NCI-H2107 treated with DMSO at 0.1 percent for 48 hours (cell line): ENCODE results near the gene LPP.

Source experiments
- DNase-seq: peaks from one replicate; lab custom pipeline; 2025; ENCODE audit not compliant: unreplicated experiment; lab: John Stamatoyannopoulos, UW

LPP gene

GRCh38 chr3:188295876-188296275, 141.9 kb downstream of the LPP start:
- DNase-seq, result no peak

GRCh38 chr3:188296761-188297612, 143.0 kb downstream of the LPP start:
- DNase-seq, result no peak

- no peak for DNase-seq
Observed at GRCh38 chr3:188298585-188298984, 144.6 kb downstream of the LPP start.

DNA sequence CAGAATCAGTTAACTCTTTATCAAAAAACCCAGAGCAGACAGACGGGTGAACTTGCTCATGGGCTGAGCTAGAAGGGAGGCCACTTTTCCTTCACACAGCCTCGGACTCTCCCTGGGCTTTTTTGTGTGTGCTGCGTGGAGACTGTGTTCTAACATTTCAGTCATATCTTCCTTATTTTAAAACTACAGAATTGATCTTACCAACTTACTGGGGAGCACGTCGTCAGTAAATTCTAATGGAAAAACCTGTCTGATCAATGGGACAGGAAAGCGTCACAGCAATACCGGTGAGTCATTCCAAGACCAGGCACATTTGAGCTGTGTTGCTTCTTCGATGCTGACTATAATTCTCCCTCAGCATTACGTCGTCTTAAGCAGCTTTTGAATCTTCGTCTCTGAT, 145.1 kb downstream of the LPP start:
- DNase-seq, result no peak

- no peak for DNase-seq
Observed at GRCh38 chr3:188299708-188300107, 145.8 kb downstream of the LPP start.

DNA sequence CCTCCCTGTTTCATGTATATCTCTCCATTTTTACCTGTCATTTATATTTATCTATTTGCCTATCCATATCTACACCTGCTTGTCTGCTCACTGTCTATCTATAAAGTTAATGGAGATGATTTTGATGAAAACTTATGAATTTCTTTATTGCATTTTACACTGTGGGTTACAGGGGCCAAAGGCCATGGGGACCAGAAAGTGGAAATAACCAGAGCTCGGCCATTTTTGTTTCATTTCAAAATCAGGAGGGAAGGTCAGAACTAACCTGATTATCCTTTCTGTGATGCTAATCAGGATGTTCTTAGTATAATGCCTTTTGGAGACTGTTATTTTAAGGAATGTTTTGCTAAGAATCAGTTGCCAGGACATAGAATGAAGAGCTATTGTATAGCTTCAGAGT, 147.2 kb downstream of the LPP start:
- DNase-seq, result no peak

DNA sequence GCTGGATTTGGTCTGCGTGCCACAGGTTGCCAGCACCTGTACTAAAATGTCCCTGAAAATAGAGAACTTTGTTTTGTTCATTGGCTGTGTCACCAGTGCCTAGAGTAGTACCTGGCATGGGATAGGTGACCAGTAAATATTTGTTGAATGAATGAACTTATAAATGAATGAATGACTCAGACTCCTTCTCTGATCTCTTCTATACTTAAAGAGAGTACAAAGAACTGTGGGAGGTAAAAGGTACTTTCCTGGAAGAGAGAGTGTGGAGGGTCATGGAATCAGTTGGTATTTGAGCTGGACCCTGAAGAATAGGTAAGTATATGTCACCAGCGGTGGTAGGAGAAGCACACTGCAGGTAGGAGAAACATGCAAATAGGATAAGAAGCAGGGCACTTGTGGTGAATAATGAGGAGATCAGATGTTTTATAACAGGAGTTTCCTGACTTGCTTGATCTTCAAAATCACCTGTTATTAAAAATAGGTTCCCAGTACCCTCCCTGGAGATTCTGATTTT, 149.4 kb downstream of the LPP start:
- no peak for DNase-seq

DNA sequence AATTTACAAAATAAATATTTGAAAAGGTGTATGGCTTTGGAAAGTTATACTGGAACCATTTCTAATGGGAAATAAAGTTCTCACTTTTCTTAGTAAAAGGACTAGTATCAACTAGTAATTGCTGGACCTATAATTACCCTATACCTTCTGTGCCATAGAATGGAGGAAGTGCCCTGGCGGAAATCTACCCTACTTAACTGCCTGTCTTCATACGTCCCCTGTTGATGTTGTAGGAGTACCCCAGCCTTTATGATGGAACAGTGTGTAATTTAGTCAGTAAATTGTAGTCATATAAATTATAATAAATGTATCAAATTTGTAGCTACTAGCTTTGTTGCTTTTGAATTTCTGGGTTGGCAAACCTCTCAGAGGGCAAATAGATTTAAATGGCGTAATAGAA, 149.9 kb downstream of the LPP start:
- no peak for DNase-seq

DNA sequence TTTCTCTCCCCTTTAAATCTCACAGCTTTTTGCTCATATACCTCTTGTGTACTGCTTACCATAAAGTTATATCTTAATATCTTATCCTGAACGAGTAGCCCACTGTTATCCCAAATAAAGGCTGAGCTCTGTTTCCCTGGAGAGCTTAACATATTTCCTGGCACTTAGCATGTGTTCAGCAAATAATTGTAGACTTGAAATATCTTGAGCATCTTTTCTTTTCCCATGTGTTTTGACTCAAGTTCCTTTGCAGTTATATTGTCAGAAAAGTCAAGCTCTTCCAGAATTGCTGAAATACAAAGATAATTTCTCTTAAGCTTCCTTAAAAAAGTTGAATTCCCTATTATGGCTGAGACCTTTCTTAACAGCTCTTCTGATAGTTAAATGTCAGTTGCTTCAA, 150.5 kb downstream of the LPP start:
- DNase-seq, result no peak

DNA sequence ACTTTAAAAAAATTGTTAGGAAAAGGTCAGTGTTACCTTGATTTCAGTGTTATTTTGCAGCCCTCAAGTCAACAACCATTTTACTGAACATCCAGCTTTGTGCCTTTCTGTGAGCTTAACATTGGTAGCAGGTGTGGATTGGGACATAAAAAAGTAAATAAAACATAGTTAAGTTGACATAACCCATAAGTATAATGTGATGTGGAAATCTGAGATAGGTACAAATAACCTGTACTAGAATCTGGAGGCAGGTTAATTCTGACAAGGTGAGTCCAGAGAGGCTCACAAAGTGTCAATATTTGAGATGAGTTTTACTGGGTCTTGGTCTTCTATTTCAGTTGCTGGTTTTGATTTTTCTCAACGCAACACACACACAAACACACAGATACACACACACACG, 151.3 kb downstream of the LPP start:
- peak; percentile 50 for DNase-seq

DNA sequence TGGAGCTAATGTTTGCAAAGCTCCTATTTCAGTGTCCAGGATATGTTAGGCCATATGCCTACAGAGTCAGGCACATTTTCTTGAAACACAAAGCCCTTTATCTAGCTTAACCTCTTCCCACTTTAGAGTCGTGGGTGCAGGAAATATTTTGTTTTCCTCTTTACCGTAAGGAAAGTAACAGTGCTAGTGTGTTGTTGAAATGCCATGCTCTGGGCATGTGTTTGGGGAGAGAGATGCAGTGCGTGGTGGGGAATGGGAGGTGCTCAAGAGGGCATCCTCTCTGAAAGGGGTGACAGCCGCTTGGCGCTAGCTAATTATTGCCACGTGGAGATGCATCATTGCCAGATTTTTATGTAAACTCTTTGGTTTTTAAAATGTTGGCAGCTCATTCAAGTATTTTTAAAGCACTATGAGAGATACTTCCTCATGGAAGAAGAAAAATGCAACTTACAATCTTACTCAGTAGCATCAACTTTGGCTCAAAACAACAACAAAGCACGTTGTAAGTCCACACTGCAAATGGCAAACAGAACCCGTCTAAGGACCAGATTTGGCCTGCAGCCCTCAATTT, 152.6 kb downstream of the LPP start:
- DNase-seq, result no peak

DNA sequence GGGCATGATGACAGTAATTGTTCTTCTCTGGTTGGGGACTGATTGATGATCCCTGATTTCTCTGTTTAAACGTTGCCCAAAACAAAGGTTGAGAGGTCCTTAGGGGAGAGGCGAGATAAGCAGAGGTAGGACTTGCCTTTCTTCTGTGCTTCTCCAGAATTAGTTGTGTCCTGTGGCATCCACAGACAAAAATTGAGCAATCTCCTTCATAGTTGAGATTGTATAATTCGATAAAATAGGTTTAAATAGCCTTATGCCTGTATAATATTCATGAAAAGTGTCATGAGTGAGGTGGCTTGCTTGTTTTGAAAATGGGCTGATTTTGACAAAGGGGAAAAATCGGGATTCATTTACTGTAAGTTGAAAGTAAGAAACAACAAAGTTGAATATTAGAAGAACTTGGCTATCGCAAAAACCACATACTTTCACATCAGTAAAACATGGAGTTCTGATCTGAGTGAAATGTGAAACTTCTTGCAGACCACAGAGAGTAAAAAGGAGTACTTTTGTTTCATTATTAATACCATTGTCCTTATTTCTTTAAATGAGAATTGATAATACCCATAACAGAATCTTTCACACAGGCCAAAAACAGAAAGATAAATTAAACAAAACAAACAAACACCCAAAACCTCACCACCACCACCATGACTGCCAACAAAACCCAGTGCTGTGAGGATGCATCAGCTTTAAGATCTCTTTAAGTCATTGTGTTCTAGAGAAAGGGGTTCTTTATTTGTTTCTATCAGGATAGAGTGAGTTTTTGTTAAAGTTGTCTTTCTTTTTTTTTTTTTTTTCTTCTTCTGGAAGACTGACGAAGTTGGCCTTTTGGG, 155.7 kb downstream of the LPP start:
- no peak for DNase-seq

- DNase-seq, result no peak
Observed at GRCh38 chr3:188310270-188310710, 156.3 kb downstream of the LPP start.

DNA sequence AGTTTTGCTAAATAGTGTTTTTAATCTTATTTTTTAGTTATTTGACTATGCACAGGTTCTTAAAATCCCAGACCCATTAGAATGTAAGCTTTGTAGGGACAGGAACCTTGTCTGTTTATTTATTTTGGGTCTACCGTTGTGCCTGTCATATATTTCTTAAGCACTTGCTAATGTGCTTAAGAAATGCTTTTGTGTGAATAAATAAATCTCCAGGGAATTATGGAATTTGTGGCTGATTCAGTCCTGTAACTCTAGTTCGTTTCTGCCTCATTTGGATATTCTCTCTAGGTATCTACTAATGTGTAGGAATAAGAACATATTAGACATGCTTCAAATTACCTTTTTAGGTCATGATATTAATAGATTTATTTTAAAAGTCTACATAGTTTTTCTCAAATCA, 161.6 kb downstream of the LPP start:
- no peak for DNase-seq

GRCh38 chr3:188316021-188316722, 162.2 kb downstream of the LPP start:
- DNase-seq, result no peak

DNA sequence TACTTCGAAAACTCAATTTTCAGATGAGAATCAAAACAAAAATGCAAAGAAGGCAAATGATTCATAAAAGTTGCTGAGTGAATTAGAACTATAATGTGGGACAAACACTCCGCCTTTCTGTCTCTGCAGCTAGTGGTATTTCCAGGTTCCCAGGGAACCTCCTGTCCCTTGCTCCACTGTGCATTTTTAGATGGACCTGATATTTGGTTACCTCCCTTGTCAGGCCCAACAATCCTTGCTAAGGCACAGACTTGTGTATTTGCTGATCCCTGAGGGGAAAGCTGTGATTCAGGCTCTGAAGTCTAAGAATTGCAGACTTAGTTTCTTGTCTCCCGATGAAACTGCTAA, 162.7 kb downstream of the LPP start:
- DNase-seq, result no peak

DNA sequence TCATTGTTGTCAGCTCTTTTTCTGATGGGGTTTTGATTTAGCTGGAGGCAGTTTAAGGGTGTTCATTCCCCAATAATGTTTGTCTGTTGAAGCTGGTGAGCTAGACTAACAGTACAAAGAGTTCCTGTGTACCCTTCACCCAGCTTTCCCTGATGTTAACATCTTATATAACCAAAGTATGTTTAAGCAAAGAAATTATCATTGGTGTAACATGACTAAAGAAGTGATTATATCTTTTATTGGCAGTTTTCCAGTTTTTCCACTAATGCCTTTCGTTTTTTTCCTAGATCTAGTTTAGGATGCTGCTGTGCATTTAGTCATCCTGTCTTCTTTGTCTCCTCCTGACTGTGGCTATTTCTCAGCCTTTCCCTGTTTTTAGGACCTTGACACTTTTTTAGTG, 165.6 kb downstream of the LPP start:
- DNase-seq, result peak; percentile 39

- DNase-seq, result no peak
Observed at GRCh38 chr3:188320757-188321156, 166.8 kb downstream of the LPP start.

DNA sequence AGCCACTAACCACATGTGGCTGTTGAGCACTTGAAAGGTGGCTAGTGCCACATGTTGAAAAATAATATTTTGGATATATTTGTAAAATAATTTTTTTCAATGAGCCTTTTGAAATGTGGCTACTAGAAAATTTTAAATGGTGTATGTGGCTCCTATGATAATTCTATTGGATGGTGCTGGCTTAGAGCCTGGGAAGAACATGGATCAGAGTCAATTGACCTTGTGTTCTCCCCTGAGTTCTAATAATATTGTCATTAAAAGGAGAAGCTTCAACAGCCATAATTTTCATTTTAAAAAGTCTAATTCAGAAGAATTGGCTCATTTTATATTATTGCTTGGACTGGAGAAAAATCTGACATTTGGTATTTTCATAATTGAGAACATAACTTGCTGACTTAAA, 167.3 kb downstream of the LPP start:
- no peak for DNase-seq

- no peak for DNase-seq
Observed at GRCh38 chr3:188322135-188322887, 168.4 kb downstream of the LPP start.
